HG02678 (cell line): ENCODE data around the gene SUB1.

ENCODE experiments used
- ATAC-seq: cut with Tn5 transposase; IDR thresholded peaks from one replicate; pipeline ENCODE4 v1.9.1; 2021; ENCODE audit warnings: mild to moderate bottlenecking, moderate library complexity; ENCODE audit not compliant: unreplicated experiment

Gene SUB1

GRCh38 chr5:32565145-32565544 lies 20.2 kb upstream of the SUB1 start:
- no peak for ATAC-seq

DNA sequence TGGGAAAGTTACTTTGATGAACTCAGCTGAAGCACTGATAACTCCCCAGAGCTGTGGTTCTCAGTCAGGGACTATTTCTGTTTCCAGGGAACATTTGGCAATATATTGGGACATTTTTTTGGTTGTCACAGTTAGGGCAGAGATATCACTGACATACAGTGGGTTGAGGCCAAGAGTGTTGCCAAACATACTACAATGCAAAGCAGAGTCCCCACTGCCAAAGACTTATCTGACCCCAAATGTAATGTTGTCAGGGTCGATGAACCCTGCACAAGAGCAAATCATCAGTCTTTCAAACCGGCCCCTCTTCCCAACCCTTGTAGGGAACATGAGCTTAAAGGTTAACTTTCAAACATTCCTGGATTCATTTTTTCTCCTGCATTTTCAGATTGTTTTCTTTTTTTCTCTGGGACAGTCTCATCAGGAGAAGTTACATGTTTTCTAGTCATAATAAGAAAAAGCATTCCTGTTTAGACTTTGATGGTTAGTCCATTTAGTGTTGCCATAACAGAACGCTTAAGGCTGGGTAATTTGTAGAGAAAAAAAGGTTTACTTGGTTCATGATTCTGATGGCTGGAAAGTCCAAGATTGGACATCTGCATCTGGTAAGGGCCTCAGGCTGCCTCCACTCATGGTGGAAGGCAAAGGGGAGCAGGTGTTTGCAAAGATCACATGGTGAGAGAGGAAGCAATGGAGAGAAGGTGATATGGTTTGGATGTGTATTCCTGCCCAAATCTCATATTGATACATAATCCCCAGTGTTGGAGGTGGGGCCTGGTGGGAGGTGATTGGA lies 18.8 kb upstream of the SUB1 start:
- no peak for ATAC-seq

GRCh38 chr5:32571128-32571527 lies 14.2 kb upstream of the SUB1 start:
- ATAC-seq, result no peak

GRCh38 chr5:32572778-32573480 lies 12.4 kb upstream of the SUB1 start:
- ATAC-seq, result peak; percentile 92

- ATAC-seq, result peak; percentile 1
These were observed 11.9 kb upstream of the SUB1 start for GRCh38 chr5:32573481-32573854.

DNA sequence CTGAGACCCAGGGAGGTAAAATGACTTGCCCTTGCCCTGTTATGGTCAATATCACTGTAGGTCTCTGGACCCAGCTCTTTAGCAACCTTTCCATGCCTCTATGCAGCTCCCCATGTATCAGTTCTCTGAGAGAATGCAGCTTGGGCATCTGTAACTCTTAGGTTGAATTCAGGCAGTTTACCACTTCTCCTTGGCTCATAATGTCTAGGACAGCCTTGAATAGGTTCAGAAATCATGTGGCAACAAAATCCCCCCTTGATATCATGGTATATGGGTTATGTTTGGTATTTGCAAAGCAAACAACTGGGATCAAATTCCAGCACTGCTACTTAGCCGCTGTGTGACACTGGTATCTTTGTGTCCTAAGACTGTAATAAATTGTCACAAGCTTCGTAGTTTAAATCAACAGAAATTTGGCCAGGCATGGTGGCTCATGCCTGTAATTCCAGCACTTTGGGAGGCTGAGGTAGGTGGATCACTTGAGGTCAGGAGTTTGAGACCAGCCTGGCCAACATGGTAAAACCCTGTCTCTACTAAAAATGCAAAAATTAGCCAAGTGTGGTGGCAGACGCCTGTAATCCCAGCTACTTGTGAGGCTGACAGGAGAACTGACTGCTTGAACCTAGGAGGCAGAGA lies 10.7 kb upstream of the SUB1 start:
- ATAC-seq, result no peak

DNA sequence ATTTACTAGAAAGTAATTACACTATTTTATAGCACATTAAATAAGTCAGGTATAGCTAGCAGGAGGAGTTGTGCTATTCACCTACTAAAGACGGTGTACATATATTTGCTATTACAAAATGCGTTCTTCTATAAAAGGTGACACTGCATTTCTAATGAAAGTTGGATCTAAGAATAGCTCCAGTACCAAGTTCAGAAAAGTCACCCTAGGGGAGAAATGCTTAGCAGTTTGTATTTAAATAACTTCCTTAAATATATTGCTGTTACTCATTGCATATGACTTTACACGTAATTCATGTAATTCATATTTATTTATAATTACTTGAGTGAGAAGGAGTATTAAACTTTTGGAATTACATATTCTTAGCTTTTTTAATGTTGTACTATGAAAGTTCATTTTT lies 7.0 kb upstream of the SUB1 start:
- no peak for ATAC-seq

DNA sequence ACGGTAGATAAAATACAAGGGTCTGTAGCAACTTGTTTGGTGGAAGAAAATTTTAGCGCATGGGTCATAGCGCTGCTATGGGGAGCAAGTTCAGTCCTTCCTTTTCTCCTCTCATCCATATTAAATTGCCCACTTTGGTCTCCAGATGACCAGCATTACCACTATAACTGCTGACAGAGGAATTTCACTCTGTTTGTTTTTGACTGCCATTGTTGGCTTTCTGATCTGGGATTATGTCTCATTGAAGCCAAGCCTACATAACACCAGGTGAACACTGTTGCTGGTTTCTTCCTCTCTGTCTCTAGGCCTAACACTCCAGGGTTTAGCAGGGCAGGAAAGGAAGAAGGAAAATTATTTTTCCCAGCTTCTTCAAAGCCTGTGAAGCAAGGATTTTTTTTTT lies 6.6 kb upstream of the SUB1 start:
- ATAC-seq, result no peak

GRCh38 chr5:32581010-32581785 lies 4.2 kb upstream of the SUB1 start:
- ATAC-seq, result no peak

DNA sequence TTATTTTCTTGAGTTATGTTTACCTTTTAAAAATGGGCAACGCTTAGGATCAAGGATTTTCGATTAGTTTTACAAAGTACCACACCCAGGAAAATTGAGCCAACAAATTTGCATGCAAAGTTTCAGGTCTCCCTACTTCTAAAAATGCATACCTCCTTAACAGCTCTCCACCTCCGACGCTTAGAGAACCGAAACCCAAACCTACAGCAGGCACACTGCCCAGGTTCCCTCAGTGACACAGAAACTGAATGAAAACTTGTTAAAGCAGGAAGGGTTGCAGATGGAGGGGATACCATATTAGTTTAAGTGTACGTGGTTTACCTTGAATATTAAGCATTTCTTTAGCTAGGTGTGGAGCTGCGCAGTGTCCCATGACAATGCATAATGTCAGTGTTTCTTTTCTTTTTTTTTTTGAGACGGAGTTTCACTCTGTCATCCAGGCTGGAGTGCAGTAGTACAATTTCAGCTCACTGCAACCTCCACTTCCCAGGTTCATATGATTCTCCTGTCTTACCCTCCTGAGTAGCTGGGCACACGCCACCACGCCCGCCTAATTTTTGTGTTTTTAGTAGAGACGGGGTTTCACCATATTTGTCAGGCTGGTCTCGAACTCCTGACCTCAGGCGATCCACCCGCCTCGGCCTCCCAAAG lies 1.6 kb upstream of the SUB1 start:
- ATAC-seq, result peak; percentile 71

DNA sequence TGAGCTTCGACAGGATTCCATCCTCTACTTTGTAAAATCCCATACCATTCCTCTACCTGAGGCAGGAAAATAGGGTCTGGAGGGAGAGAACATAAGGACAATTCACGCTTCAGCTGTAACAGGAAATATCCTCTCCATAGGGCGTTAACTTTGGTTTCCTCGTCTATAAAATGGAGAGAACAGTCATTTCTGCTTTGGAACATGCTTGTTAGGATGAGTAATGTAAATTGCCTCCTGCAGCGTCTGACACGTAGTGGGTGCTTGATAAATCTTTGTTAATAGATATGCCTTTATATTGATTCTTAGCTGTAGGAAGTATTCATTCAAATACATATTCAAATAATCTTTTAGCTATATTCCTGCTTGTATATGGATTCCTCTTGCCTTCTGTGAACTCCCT lies 711 bp upstream of the SUB1 start:
- no peak for ATAC-seq

DNA sequence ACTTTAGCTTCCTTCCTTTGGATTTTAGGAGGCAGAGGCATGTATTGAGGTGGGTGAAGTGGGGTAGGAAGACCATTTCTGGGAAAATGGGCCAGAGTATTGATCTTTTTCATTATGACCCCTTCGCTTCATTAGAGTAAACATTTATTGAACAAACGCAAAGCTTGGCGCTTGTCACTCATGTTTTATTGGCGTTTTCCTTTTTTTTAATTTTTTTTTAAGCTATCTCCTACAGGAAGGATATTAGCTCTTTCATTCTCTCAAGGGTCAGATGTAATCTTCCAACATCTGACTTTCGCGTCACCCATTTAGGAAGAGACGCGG lies 273 bp upstream of the SUB1 start:
- ATAC-seq, result no peak

DNA sequence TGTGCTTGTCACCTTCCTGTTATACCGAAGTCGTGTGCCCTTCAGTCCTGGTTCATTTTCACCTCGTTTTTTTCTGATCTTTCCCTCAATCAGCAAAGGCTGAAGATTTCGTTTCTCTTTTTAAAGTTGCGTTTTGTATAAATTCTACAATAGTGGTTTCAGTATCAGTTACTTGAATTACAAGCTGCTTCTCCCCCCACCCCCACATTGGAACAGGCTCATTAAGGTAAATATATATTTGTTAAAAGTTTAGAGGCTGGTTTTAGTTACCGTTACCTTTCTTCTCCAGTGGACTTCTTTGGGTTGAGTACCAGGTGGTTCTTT lies 881 bp downstream of the SUB1 start:
- ATAC-seq, result no peak

- no peak for ATAC-seq
These were observed 1.8 kb downstream of the SUB1 start for GRCh38 chr5:32587067-32587551.

DNA sequence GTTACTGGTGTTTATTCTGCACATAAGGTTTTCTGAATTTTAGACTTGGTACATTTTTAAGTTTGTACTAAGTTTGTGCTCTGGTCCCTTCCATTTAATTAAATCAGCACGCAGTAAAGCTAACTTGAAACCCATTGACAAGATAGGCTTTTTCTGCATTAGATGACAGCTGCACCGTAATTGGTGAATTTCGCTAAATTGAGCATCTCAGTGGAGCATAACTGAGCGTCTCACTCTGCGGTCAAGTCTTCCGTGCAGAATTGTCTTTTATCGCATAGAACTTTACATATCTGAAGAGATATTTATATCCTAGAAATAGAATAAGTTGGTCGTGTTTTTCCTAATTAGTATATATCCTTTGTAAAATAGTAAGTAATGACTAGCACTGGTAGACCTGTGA lies 4.1 kb downstream of the SUB1 start:
- no peak for ATAC-seq

GRCh38 chr5:32589942-32590869 lies 4.8 kb downstream of the SUB1 start:
- ATAC-seq, result no peak

- no peak for ATAC-seq
These were observed 9.8 kb downstream of the SUB1 start for GRCh38 chr5:32595118-32595517.

GRCh38 chr5:32597041-32597629 lies 11.8 kb downstream of the SUB1 start:
- ATAC-seq, result no peak

DNA sequence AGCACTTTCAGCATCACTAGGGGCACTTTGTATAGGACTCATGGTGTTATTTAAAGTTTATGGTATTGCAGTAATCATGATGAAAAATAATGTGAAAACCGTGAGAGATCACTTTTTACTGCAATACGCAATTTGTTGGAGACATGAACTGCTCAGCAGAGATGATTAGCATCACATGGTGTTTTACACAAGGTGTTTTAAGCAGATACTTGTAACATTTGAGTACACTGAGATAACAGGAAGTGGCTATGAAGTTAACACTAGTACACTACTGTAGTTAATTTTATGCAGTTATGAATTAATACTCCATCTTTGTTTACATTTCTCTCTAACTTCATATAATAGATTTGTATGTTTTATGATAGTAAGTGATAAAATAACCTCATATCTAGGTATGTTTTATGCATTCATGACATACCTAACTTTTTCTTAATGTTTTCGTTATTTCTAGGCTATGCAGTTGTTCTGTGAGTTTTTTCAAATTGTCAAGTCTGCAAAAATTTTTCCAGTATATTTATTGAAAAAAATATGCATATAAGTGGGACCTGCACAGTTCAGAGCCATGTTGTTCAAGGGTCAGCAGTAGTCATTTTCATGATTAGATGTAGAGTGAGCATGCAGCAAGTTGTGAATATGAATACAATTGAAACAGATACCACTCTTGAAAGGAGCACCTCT lies 13.0 kb downstream of the SUB1 start:
- no peak for ATAC-seq
